Effector CD8-positive, alpha-beta T cell (primary cell): ENCODE measurements around the gene CNPPD1.

Experiments
- DNase-seq: peaks from one replicate; lab custom pipeline; 2025; lab: John Stamatoyannopoulos, UW

Gene CNPPD1

GRCh38 chr2:219179601-219180465, 3.1 kb upstream of the CNPPD1 start:
- no peak for DNase-seq

- DNase-seq, result peak; percentile 38
These were observed 1.9 kb upstream of the CNPPD1 start for GRCh38 chr2:219178377-219179175.

GRCh38 chr2:219177552-219178376, 1.0 kb upstream of the CNPPD1 start, which contains the start of gene RETREG2:
TSS of gene RETREG2 (plus strand) at chr2:219178275. CDS start at chr2:219178353, 78 bp downstream.
- peak; percentile 67 for DNase-seq

GRCh38 chr2:219175928-219176817, 552 bp downstream of the CNPPD1 start:
- DNase-seq, result no peak

DNA sequence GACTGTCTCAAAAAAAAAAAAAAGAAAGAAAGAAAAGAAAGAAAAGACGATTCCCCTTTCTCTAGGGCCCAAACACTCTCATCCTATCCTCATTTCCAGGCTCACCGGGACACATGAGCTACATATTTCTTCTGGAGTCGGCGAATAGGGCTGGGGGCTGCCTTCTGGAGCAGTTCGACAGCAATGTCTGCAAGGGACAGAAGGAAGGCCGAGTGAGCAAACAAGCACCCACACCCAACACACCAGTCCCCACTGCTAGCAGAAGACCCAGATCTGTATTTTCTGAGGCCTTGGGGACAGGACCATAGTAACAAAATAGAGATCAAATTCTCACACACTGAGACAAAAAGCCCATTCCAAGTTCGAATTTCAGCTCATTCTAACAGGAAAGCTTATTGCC, 1.2 kb downstream of the CNPPD1 start:
- no peak for DNase-seq

GRCh38 chr2:219174801-219175200, 1.9 kb downstream of the CNPPD1 start:
- no peak for DNase-seq

DNA sequence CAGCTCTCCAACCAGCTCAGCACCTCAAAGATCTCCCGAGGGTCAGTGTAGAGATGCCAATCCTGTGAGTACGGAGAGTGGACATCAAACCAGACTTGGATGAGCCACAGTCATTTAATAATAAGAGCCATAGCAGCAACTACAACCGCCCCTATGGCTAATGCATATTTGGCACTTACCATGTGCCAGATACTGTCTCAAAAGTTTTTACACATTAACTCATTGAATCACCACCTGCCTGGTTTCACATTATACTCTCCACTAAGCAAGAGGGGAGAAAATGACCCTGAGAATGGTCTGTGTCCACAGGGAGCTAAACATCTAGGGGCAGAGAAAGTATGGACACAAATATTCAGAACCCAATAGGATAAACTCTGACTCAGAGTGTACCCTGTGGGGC, 2.6 kb downstream of the CNPPD1 start:
- DNase-seq, result no peak

DNA sequence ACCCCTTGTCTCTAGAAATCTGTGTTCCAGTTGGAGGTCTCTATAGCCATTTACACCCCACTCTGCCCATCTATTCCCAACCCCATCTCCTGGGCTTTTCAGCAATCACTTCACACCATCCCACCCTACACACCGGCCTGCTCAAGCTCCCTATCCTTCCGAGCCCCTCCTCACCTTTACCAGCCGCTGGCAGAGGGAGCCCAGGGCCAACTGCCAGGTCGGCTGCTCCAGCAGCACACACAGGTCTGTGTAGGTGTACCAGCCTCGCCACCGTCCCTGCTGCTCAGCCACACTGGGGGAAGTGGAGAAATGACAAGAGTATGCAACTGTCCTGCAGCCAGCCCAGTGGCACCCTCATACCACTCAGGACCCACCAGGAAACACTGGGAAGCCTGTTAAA, 3.5 kb downstream of the CNPPD1 start:
- no peak for DNase-seq

- DNase-seq, result no peak
These were observed 4.2 kb downstream of the CNPPD1 start for GRCh38 chr2:219172231-219173154.

DNA sequence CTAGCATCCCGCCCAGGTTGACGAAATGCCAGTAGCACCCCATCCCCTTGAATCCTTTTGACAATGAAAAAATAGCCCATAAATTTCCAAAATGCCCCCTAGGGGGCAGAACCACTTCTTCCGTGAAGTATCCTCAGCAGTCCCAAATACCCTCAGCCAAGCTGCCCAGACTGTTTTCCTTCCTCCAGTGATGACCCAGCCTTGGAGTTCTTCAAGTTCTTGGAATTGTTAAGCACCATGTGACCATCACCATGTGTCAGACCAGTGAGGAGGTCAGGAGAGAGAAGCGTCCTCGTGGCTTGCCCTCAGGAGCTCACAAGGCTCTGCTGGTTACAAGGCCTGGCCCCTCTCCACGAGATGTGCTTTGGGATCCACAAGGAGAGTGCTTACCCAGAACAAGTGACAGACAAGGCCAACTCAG, 5.5 kb downstream of the CNPPD1 start:
- DNase-seq, result no peak

- DNase-seq, result no peak
These were observed 6.6 kb downstream of the CNPPD1 start, which contains the start of gene SLC23A3 for GRCh38 chr2:219169930-219170654. TSS of gene SLC23A3 (minus strand) at chr2:219170029. CDS start at chr2:219169984, 45 bp downstream.

GRCh38 chr2:219168932-219169331, 7.8 kb downstream of the CNPPD1 start:
- DNase-seq, result no peak

DNA sequence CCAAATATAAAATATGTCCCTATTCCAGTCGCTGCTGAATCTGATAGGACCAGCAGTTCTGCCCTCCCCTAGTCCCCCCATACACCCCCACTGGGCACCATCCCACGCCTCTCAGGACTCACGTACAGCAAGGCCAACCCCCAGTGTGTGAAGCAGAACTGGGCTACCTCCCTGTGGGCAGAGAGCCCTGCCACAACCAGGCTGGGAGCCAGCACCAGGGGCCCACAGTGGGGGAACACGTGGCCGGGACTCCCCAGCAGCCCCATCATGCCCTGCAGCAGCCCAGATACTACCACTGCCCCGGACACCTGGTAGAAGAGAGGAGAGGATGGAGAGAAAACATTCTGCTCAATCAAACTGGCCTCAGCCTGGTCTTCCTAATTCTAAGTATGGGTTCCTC, 8.2 kb downstream of the CNPPD1 start:
- no peak for DNase-seq

DNA sequence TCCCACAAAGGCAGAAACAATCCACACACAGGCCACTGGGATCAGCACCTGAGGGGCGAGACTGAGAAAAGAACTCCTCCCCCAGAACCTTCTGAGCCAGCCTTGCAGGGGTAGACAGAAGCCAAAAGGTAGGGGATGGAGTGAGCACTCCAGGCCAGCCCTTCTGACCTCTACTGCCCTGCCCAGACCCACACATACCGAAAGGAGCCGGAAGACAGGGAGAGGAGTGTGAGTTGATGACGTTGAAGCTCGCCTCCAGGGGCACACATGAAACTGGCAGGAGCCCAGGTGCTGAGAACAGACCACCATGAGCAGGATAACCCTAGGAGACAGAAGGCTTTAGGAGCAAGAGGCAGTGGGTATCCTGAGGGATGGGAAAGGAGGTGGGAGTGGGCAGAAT, 8.7 kb downstream of the CNPPD1 start:
- DNase-seq, result no peak

GRCh38 chr2:219165058-219165911, 11.4 kb downstream of the CNPPD1 start:
- DNase-seq, result no peak

DNA sequence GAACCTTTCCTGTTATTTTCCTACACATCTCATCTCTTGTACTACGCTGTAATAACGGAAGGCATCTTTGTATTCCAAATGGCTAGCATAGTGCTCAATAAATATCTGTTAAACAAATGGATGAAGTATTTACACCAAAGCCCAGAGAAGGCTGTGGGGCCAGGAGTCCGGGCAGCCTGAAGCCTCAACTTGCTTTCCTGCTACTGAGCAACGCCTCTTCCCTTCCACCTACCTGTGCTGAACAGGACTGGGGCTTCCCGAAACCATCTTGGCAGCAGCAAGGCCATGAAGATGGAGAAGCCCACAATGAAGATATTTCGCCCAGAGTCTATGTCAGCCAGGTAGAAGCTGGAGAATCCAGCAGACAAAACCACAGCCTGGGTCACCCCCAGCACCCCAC, 13.6 kb downstream of the CNPPD1 start:
- DNase-seq, result no peak

DNA sequence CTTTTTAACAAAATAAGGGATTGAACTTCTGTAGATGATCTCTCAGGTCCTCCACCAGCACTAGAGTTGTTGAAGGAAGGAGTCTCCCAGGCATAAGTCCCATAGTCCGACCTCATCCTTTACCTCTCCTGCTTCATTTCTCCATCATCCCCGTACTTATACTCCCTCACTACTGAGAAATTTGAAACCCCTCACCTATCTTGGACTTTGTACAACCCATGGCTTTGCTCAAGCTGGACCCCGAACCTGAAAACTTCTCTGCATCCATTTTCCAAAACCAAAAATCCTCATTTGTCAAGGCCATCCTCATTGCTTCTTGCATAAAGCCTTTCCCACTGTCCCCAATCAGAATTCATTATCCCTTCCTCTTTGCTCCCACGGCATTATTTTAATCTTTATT, 15.6 kb downstream of the CNPPD1 start:
- no peak for DNase-seq
